ENCODE data around the gene CNTNAP2.
A peak's percentile ranks its signal among the peaks of the same experiment; 100 is the strongest.
"Not testable (repeated sequence)": the region's sequence is repeated elsewhere in the genome, so short reads cannot be mapped to it uniquely, and the experiment has no call there.

CNTNAP2 gene

DNA sequence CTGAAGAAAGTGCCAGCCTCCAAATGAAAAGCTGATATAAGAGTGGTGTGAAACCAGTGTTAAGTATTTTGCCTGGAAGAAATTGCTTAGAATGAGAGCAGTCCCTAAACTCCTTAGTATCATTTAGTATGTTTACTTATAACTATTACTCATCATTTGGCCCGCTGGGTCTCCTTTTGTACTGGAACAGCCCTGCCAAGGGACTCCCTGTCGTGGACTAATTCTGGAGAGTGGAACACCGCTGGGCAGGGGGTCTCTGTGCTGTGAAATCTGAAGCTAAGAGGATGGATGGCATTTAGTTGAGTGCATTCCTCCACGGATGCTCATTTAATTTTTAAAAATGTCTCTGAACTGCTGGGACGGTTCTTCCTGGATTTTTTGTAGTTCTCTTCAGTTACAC, 1584.1 kb downstream of the CNTNAP2 start:
- peak; percentile 18 for DNase-seq

DNA sequence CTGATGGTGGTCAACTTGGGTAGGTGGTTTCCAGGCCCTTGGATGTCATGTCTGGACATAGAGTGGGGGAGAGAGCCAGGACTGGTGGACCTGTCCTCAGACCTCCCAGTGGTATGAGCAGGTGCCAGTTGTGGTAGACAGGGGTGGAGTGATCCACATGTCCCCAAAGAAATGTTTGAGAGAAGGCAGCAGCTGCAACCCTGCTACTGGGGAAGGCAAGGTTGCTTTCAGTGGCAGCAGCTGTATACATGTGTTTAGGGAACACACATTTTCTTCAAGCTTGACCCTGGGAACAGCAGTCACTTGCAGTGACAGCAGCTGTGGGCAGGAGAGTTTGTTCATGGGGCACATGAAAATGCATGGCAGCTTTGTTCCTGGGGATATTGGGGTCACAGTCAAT, 1591.3 kb downstream of the CNTNAP2 start:
- no peak for DNase-seq

DNA sequence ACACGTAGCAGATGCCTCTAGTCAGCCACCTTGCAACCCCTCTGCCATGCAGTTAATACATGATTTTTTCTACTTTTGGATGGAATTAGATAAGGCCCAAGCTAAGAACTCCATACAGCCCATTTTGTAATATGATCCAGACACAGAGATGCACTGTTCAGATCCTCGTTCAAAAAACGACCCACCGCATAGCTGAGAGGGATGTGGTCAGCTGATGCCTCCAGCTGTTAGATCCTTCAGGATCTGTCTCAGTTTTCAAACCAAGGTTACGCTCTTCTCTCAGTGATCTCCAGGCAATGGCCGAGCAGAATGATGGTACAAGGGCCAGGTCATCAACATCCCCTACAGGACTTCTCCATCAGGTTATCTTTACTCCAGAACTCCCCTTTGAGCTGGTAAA, 1592.3 kb downstream of the CNTNAP2 start:
- DNase-seq, result no peak

- peak; percentile 57 for DNase-seq
These were observed 1594.8 kb downstream of the CNTNAP2 start for GRCh38 chr7:147711447-147711846.

GRCh38 chr7:147721962-147722830, 1605.6 kb downstream of the CNTNAP2 start:
- no peak for DNase-seq

DNA sequence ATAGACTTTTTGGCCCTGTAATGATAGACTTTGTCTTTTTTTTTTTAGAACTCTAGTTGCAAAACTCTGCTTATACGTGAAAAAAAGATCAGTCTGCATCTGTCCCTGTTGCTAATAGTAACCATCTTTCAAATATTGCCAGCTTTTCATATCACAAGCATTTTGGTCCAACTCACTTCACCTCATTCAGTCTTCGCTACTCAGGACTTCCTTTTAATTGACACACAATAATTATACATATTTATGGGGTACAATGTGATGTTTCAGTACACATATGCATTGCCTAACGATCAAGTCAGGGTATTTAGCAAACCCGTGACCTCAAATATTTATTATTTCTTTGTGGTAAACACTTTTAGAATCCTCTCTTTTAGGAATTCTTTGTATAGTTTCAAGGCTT, 1606.9 kb downstream of the CNTNAP2 start:
- DNase-seq, result no peak

GRCh38 chr7:147731311-147731710, 1614.7 kb downstream of the CNTNAP2 start:
- no peak for DNase-seq

DNA sequence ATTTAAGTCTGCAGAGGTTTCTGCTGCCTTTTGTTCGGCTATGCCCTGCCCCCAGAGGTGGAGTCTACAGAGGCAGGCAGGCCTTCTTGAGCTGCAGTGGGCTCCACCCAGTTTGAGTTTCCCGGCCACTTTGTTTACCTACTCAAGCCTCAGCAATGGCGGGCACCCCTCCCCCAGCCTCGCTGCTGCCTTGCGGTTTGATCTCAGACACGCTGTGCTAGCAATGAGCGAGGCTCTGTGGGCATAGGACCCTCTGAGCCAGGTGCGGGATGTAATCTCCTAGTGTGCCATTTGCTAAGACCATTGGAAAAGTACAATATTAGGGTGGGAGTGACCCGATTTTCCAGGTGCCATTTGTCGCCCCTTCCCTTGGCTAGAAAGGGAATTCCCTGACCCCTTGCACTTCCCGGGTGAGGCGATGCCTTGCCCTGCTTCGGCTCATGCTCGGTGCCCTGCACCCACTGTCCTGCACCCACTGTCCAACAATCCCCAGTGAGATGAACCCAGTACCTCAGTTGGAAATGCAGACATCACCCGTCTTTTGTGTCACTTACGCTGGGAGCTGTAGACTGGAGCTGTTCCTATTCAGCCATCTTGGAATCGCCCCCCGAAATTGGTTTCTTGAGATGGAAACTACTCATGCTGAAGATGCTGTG, 1621.1 kb downstream of the CNTNAP2 start:
- DNase-seq, result not testable (repeated sequence)

DNA sequence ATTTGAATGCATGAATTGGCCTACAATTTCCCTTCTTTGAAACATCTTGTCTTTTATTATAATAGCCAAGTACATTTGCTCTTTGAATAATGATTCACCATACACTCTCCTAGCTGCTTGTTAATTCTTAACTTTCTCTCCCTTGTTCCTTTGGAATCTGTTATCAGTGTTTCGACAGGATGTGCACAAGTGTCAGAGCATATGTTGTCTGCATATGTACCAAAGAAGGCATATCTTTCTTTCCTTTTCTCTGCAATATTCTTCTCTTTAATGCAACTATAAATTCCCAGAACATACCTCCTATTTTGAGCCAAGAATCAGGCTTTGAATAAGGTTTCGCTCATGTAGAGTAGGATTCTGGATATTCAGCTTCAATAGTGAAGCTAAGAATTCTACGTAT, 1625.7 kb downstream of the CNTNAP2 start:
- no peak for DNase-seq

DNA sequence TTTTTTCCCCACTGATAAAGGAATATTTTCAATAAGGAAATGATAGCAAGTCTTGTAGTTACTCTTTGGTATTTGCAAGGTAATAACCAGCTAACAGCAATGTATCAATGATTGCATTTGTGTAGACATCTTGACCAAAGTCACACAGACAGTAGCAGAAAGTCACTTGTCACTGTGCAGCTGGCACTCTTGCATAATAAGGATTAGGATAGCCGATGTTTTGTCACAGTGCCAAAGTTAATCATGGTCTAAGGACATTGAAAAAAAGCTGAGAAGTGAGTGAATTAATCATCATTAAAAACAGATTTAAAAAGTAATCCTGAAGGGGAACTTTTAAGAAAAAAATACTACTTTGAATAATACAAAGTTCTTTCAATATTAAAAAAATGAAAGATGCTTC, 1639.7 kb downstream of the CNTNAP2 start:
- no peak for DNase-seq

- peak; percentile 28 for DNase-seq
These were observed 1642.8 kb downstream of the CNTNAP2 start for GRCh38 chr7:147759327-147759943.

DNA sequence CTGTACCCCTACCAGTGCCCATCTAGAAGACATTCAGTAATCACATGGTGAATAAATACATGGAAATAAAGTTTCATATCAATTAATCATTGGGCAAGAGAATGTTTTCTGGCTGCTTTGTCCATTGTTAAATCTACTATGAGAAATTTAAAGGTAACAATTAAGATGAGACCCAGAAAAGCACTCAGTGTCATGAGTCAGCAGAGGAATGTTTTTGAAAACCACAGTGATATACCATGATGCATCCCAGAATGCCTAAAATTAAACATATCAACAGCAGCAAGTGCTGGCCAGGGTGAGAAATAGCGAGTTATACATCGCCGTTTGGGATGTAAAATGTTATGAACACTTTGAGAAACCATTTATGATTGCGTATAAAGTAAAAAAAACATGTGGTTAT, 1648.7 kb downstream of the CNTNAP2 start:
- DNase-seq, result no peak

DNA sequence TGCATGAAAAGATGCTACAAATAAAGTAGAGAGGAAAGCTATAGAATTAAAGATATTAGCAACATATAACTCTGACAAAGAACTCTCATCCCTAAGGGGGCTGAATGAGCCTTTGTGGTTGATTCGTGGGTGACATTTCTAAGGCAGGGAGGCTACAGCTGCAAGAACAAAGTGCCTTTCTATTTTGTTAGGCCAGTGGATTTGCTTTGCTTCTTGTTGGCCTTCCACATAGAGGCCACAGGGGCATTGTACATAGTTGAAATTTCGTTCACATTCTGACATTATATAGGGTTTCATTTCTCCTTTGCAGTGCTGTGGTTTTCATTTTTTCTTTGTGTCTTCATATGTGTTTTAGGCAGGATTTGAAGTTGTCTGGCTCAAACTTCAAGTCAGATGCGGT, 1654.7 kb downstream of the CNTNAP2 start:
- DNase-seq, result no peak

DNA sequence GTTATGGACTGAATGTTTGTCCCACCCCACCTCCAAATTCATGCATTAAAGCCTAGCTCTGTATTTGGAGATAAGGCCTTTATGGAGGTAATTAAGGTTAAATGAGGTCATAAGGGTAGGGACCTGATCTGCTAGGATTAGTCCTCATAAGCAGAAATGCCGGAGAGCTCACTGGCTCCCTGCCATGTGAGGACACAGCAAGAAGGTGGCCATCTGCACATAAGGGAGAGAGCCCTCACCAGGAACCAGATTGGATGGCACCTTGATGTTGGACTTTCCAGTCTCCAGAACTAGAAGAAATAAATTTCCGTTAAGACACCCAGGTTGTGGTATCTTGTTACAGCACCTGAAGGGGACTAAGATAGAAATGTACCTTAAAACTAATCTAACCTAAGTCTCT, 1657.9 kb downstream of the CNTNAP2 start:
- DNase-seq, result no peak

- no peak for DNase-seq
These were observed 1659.1 kb downstream of the CNTNAP2 start for GRCh38 chr7:147775516-147776284.

GRCh38 chr7:147777309-147777708, 1660.7 kb downstream of the CNTNAP2 start:
- no peak for DNase-seq

GRCh38 chr7:147779949-147780348, 1663.3 kb downstream of the CNTNAP2 start:
- DNase-seq, result no peak

- DNase-seq, result no peak
These were observed 1680.0 kb downstream of the CNTNAP2 start for GRCh38 chr7:147796581-147796980.

DNA sequence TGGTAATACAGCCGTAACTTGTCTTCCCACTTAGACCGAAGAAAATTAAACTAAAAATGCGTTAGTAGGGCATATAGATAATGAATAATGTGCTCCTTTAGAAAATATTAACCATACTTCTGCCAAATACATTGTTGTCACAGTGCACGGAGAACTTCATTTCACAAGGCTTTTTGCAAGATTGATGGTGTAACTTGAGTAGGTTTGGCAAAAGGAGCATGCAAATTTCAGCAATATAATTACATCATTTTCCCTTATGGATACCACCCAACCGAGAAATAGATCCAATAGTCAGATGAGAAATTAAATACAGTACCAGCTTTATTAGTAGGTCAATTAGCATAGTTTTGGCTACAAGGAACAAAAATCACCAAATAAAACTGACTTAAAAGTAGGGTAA, 1681.4 kb downstream of the CNTNAP2 start:
- no peak for DNase-seq

GRCh38 chr7:147801762-147802161, 1685.2 kb downstream of the CNTNAP2 start:
- DNase-seq, result not testable (repeated sequence)

DNA sequence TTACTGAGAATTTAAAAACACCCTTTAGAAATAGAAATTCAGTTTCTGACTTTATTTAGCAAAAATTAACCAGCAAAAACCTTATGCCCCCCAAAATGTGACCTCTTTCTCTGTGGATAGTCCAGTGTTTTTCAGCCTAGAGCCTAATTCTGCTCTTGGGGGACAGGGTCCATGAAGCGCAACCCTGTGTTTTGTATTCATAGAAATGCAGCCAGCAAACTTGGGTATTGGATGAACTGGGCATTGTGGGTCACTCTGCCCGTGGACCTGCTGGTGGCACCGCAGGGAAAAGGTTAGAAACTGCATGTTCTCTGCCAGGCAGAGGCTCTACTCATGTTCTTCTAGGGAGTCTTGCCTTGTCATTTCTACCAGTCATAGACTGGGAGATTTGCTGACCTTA, 1686.5 kb downstream of the CNTNAP2 start:
- no peak for DNase-seq

GRCh38 chr7:147803606-147804005, 1687.0 kb downstream of the CNTNAP2 start:
- no peak for DNase-seq

- DNase-seq, result no peak
These were observed 1687.4 kb downstream of the CNTNAP2 start for GRCh38 chr7:147804032-147804431.

Data from right hindlimb (tissue), 1 donor.